Upper lobe of left lung (tissue), 4 donors: ENCODE data around the gene ATP6V1C2.

Source experiments
- EP300 ChIP-seq, 4 donors: sonication (generic); formaldehyde crosslinking; IDR thresholded peaks; one replicate each; pipeline ENCODE4 v1.5.1; 2017; ENCODE audit warnings: antibody characterized with exemption in 4 of 4, control low read depth in 2 of 4
- POLR2A ChIP-seq, 4 donors: fragments of 450-650 bp; IDR thresholded peaks; one replicate each; pipeline ENCODE4 v1.5.1; 2016 to 2017; ENCODE audit warnings: antibody characterized with exemption in 4 of 4, mild to moderate bottlenecking in 2 of 4
- POLR2AphosphoS5 ChIP-seq, 2 donors: sonication (generic); formaldehyde crosslinking; IDR thresholded peaks; one replicate each; pipeline ENCODE4 v1.5.1; 2017; ENCODE audit warnings: antibody characterized with exemption in 2 of 2
- TF ChIP-seq, protein P1 (sequence below), 6 experiments: fragments of 450-650 bp in 4 of 6; fragments of 200-600 bp in 2 of 6; sonication (generic) in 2 of 6; IDR thresholded peaks; one replicate each; pipeline ENCODE4 v1.5.1; 2016 to 2019; ENCODE audit warnings: antibody characterized with exemption in 6 of 6

DNA sequence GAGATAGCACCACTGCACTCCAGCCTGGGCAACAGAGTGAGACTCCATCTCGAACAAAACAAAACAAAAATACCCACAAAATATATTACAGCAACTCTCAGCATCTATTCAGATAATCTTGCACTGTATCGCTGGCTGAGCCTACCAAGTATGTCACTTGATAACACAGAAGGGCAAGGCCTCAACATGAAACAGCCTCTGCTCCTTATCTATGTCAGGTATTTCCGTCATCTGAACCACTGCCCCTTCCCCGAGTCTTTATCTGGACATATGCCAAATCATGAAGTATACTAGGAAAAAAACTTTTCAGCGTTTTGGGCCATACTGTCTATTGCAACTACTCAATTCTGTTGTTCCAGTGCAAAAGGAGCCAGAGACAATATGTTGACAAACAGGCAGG, 73.4 kb downstream of the ATP6V1C2 start:
- TF ChIP-seq POLR2AphosphoS5 (IDR thresholded peaks at IDR 0.05) = no peak
- TF ChIP-seq, protein P1, sequence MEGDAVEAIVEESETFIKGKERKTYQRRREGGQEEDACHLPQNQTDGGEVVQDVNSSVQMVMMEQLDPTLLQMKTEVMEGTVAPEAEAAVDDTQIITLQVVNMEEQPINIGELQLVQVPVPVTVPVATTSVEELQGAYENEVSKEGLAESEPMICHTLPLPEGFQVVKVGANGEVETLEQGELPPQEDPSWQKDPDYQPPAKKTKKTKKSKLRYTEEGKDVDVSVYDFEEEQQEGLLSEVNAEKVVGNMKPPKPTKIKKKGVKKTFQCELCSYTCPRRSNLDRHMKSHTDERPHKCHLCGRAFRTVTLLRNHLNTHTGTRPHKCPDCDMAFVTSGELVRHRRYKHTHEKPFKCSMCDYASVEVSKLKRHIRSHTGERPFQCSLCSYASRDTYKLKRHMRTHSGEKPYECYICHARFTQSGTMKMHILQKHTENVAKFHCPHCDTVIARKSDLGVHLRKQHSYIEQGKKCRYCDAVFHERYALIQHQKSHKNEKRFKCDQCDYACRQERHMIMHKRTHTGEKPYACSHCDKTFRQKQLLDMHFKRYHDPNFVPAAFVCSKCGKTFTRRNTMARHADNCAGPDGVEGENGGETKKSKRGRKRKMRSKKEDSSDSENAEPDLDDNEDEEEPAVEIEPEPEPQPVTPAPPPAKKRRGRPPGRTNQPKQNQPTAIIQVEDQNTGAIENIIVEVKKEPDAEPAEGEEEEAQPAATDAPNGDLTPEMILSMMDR (IDR thresholded peaks at IDR 0.05) = no peak
- no peak for TF ChIP-seq POLR2A (IDR thresholded peaks at IDR 0.05)
- no peak for TF ChIP-seq EP300 (IDR thresholded peaks at IDR 0.05)
